Large intestine (tissue), 3 donors: ENCODE measurements around the gene ARID5B. TPM values are rescaled to one million over a fixed set of nuclear protein-coding genes. Genes with fewer than 3 reads are reported as not detected.

ENCODE experiments used
- DNase-seq, 2 donors: peaks; one replicate each; pipeline versions ENCODE4 v3.0.0 to v3.0.0-alpha.2; 2013
- H3K27ac ChIP-seq: one replicate; pipeline ENCODE4 v1.5.1; 2013; ENCODE audit warnings: low read length
- H3K27me3 ChIP-seq: 2 replicates; pipeline ENCODE4 v1.6.1; 2013; ENCODE audit warnings: low read length; ENCODE audit not compliant: control insufficient read depth, insufficient read depth
- H3K36me3 ChIP-seq: 2 replicates; pipeline ENCODE4 v1.6.1; 2013; ENCODE audit warnings: low read length; ENCODE audit not compliant: control insufficient read depth, insufficient read depth
- H3K4me1 ChIP-seq: one replicate; pipeline ENCODE4 v1.6.1; 2013; ENCODE audit warnings: low read length; ENCODE audit not compliant: control insufficient read depth, insufficient read depth
- H3K4me3 ChIP-seq: one replicate; pipeline ENCODE4 v1.5.1; 2013; ENCODE audit warnings: low read length
- H3K9me3 ChIP-seq: one replicate; pipeline ENCODE4 v1.6.1; 2013; ENCODE audit warnings: mild to moderate bottlenecking, low read depth, low read length, moderate library complexity; ENCODE audit not compliant: control insufficient read depth
- WGBS: methylation state at CpG from one replicate; pipeline ENCODE4 v1.1.5; 2013; ENCODE audit warnings: low lambda C conversion rate; ENCODE audit not compliant: insufficient coverage; 5-methylcytosine and 5-hydroxymethylcytosine counted together
- polyA plus RNA-seq: library from polyadenylated mRNA; unstranded; fragments of 120-200 nt; gene quantifications from one replicate; pipeline ENCODE4 v1.2.1, GENCODE V29; 2013

Gene ARID5B
- polyA plus RNA-seq, 1 donor: 19.9 TPM

GRCh38 chr10:62050346-62050892 lies 148.9 kb downstream of the ARID5B start:
- no peaks in the 10 kb centered on the region for H3K27me3 ChIP-seq
- peak overlapping the region; percentile 46 for H3K4me3 ChIP-seq
- H3K9me3 ChIP-seq: no peaks in the 10 kb centered on the region
- peaks cover 48% of the 10 kb centered on the region for H3K4me1 ChIP-seq
- H3K36me3 ChIP-seq: peaks cover 14% of the 10 kb centered on the region
- peak in 1 of 2 donors; percentile 32 for DNase-seq
- 100% methylated on average over 1 of the region's 5 CpGs for WGBS
- peak overlapping the region; percentile 91 for H3K27ac ChIP-seq

GRCh38 chr10:62050893-62051433 lies 149.5 kb downstream of the ARID5B start:
- no peaks in the 10 kb centered on the region for H3K27me3 ChIP-seq
- DNase-seq: peak in 1 of 2 donors; percentile 52
- H3K4me3 ChIP-seq: peak overlapping the region; percentile 46
- H3K27ac ChIP-seq: peak overlapping the region; percentile 91
- H3K4me1 ChIP-seq: peaks cover 48% of the 10 kb centered on the region
- 91% methylated on average over 6 of the region's 9 CpGs for WGBS
- no peaks in the 10 kb centered on the region for H3K9me3 ChIP-seq
- H3K36me3 ChIP-seq: peaks cover 14% of the 10 kb centered on the region

GRCh38 chr10:62052276-62052675 lies 150.8 kb downstream of the ARID5B start:
- Histone ChIP-seq H3K9me3 (no peaks in the 10 kb centered on the region), H3K36me3 (peaks cover 14% of the 10 kb centered on the region), H3K4me3 (no peak overlapping the region), H3K4me1 (peaks cover 37% of the 10 kb centered on the region), H3K27me3 (no peaks in the 10 kb centered on the region), H3K27ac (no peak overlapping the region)
- WGBS: no CpG with 5 or more reads among the region's 4 CpGs
- DNase-seq: no peak

- peaks cover 33% of the 10 kb centered on the region for H3K4me1 ChIP-seq
- no peaks in the 10 kb centered on the region for H3K9me3 ChIP-seq
- H3K27me3 ChIP-seq: no peaks in the 10 kb centered on the region
- no CpG with 5 or more reads among the region's 2 CpGs for WGBS
- H3K36me3 ChIP-seq: peaks cover 17% of the 10 kb centered on the region
- no peak overlapping the region for H3K4me3 ChIP-seq
- H3K27ac ChIP-seq: no peak overlapping the region
- no peak for DNase-seq
Observed at GRCh38 chr10:62053860-62054259, 152.4 kb downstream of the ARID5B start.

- Histone ChIP-seq H3K4me1 (peaks cover 31% of the 10 kb centered on the region), H3K9me3 (no peaks in the 10 kb centered on the region), H3K36me3 (peaks cover 17% of the 10 kb centered on the region), H3K27me3 (no peaks in the 10 kb centered on the region), H3K27ac (peak overlapping the region; percentile 6), H3K4me3 (no peak overlapping the region)
- DNase-seq: peak in 1 of 2 donors; percentile 45
Observed at GRCh38 chr10:62054408-62054807, 152.9 kb downstream of the ARID5B start.

GRCh38 chr10:62054830-62055229 lies 153.3 kb downstream of the ARID5B start:
- H3K9me3 ChIP-seq: no peaks in the 10 kb centered on the region
- peaks cover 35% of the 10 kb centered on the region for H3K4me1 ChIP-seq
- no peak overlapping the region for H3K4me3 ChIP-seq
- no peaks in the 10 kb centered on the region for H3K27me3 ChIP-seq
- peaks cover 17% of the 10 kb centered on the region for H3K36me3 ChIP-seq
- WGBS: 100% methylated on average over 1 of the region's 1 CpG
- no peak for DNase-seq
- H3K27ac ChIP-seq: no peak overlapping the region

GRCh38 chr10:62056219-62056618 lies 154.7 kb downstream of the ARID5B start:
- no peaks in the 10 kb centered on the region for H3K9me3 ChIP-seq
- H3K4me1 ChIP-seq: peaks cover 32% of the 10 kb centered on the region
- H3K36me3 ChIP-seq: peaks cover 23% of the 10 kb centered on the region
- H3K4me3 ChIP-seq: no peak overlapping the region
- H3K27me3 ChIP-seq: no peaks in the 10 kb centered on the region
- no CpG with 5 or more reads among the region's 2 CpGs for WGBS
- H3K27ac ChIP-seq: no peak overlapping the region
- DNase-seq: no peak

- WGBS: no CpG with 5 or more reads among the region's 3 CpGs
- H3K4me1 ChIP-seq: peaks cover 32% of the 10 kb centered on the region
- H3K4me3 ChIP-seq: no peak overlapping the region
- peaks cover 28% of the 10 kb centered on the region for H3K36me3 ChIP-seq
- H3K9me3 ChIP-seq: no peaks in the 10 kb centered on the region
- H3K27me3 ChIP-seq: no peaks in the 10 kb centered on the region
- no peak for DNase-seq
- peak overlapping the region; percentile 8 for H3K27ac ChIP-seq
Observed at GRCh38 chr10:62056698-62057097, 155.2 kb downstream of the ARID5B start.

GRCh38 chr10:62057359-62057758 lies 155.9 kb downstream of the ARID5B start:
- H3K36me3 ChIP-seq: peaks cover 30% of the 10 kb centered on the region
- H3K27me3 ChIP-seq: no peaks in the 10 kb centered on the region
- H3K4me3 ChIP-seq: no peak overlapping the region
- H3K9me3 ChIP-seq: no peaks in the 10 kb centered on the region
- 100% methylated on average over 1 of the region's 3 CpGs for WGBS
- peaks cover 32% of the 10 kb centered on the region for H3K4me1 ChIP-seq
- peak in 1 of 2 donors; percentile 22 for DNase-seq
- peak overlapping the region; percentile 59 for H3K27ac ChIP-seq

GRCh38 chr10:62057850-62058249 lies 156.4 kb downstream of the ARID5B start:
- DNase-seq: no peak
- Histone ChIP-seq H3K36me3 (peaks cover 26% of the 10 kb centered on the region), H3K27me3 (no peaks in the 10 kb centered on the region), H3K4me1 (peaks cover 32% of the 10 kb centered on the region), H3K9me3 (no peaks in the 10 kb centered on the region), H3K27ac (peak overlapping the region; percentile 59), H3K4me3 (no peak overlapping the region)
- no CpG with 5 or more reads among the region's 5 CpGs for WGBS

- H3K27me3 ChIP-seq: no peaks in the 10 kb centered on the region
- WGBS: no CpG with 5 or more reads among the region's 2 CpGs
- no peak for DNase-seq
- H3K4me3 ChIP-seq: no peak overlapping the region
- peaks cover 20% of the 10 kb centered on the region for H3K36me3 ChIP-seq
- peak overlapping the region; percentile 59 for H3K27ac ChIP-seq
- peaks cover 32% of the 10 kb centered on the region for H3K4me1 ChIP-seq
- H3K9me3 ChIP-seq: no peaks in the 10 kb centered on the region
Observed at GRCh38 chr10:62058476-62058875, 157.0 kb downstream of the ARID5B start.
